ENCODE measurements around the gene SHROOM3.

DNA sequence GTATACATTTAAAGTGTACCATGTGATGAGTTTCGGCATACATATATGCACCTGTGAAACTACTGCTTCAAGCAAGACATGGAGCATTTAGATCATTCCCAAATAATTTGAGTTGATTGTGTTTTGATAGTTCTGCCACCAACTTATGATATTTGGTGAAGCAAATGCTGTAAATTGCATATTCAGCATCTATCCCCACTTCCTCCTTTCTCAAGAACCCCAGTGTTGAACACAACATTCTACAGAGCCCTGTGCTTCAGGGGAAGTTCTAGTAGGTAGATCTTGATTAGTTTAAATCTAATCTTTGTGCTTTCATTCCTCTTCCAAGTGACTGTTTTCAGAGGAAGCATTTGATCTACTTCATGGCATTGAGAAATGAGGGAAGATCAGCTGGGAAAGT, 5.4 kb upstream of the SHROOM3 start:
- TF ChIP-seq, protein P1, sequence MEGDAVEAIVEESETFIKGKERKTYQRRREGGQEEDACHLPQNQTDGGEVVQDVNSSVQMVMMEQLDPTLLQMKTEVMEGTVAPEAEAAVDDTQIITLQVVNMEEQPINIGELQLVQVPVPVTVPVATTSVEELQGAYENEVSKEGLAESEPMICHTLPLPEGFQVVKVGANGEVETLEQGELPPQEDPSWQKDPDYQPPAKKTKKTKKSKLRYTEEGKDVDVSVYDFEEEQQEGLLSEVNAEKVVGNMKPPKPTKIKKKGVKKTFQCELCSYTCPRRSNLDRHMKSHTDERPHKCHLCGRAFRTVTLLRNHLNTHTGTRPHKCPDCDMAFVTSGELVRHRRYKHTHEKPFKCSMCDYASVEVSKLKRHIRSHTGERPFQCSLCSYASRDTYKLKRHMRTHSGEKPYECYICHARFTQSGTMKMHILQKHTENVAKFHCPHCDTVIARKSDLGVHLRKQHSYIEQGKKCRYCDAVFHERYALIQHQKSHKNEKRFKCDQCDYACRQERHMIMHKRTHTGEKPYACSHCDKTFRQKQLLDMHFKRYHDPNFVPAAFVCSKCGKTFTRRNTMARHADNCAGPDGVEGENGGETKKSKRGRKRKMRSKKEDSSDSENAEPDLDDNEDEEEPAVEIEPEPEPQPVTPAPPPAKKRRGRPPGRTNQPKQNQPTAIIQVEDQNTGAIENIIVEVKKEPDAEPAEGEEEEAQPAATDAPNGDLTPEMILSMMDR (IDR thresholded peaks at IDR 0.05), result no peak
- TF ChIP-seq POLR2A (IDR thresholded peaks at IDR 0.05), result no peak

All from body of pancreas (tissue), 4 donors.